NCI-H82 treated with DMSO at 0.1 percent for 48 hours (cell line): ENCODE data around the gene TCF7L1.

ENCODE experiments used
- DNase-seq: peaks from one replicate; lab custom pipeline; 2025; ENCODE audit not compliant: unreplicated experiment; lab: John Stamatoyannopoulos, UW

Gene TCF7L1

GRCh38 chr2:85160966-85161960 lies 28.1 kb downstream of the TCF7L1 start:
- no peak for DNase-seq

GRCh38 chr2:85162746-85163301 lies 29.6 kb downstream of the TCF7L1 start:
- DNase-seq = no peak

GRCh38 chr2:85163675-85164074 lies 30.5 kb downstream of the TCF7L1 start:
- DNase-seq = peak; percentile 99

DNA sequence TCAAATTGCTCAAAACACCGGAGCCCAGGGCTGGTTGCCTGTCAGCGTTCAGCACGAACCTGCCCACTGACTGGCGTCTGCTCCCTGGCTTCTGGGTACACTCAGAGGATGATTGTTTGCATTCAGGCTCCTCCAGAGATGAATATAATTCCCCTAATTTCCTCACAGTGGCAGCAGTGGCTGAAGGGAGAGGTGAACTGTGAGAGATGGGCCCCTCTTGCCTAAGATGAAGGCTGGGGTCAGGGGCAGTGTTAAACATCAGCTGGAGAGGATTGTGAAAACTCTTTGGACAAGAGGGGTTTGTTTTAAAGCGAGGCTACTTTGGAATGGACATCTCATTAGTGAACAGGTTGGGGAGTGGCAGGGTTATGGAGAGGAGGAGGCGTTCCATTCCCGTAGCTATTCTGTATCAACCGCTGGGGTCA lies 31.0 kb downstream of the TCF7L1 start:
- peak; percentile 64 for DNase-seq

GRCh38 chr2:85165088-85165690 lies 32.0 kb downstream of the TCF7L1 start:
- peak; percentile 74 for DNase-seq

DNA sequence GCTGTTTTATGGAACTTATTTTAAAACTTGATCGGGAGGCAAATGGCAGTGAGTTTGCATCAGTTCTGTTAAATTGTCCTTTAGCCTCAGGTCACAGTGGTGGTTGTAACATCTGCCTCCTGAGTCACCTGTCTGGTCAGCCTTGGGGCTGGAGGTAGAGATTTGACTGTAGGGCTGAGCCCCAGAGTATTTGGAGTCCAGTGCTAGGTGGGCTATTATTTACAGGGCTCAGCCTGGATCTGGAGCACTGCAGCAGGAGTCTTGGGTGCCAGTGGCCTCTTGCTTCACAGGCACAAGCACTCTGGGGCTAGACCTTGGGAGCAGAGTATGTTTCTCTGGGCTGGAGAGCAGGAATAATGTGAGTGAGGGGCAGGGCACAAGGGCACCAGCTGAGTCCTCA lies 32.8 kb downstream of the TCF7L1 start:
- no peak for DNase-seq

GRCh38 chr2:85167479-85167878 lies 34.3 kb downstream of the TCF7L1 start:
- no peak for DNase-seq

DNA sequence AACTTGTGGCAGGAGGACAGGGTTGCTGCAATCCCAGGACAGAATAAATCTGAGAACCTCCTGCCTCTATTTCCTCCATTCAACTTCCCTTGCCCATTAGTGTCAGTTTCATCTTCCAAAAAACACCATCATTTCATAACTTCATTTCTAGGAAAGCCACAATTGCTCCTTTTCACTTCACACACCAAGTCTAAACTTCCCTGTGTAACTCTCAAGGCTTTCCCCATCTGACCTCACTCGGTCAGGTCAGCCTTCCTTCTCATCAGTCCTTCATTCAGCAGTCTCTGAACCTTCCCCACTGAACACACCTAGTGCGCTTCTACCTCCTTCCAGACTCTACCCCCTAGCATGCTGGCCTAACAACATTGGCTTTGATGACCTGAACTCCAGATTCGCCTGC lies 35.8 kb downstream of the TCF7L1 start:
- no peak for DNase-seq

DNA sequence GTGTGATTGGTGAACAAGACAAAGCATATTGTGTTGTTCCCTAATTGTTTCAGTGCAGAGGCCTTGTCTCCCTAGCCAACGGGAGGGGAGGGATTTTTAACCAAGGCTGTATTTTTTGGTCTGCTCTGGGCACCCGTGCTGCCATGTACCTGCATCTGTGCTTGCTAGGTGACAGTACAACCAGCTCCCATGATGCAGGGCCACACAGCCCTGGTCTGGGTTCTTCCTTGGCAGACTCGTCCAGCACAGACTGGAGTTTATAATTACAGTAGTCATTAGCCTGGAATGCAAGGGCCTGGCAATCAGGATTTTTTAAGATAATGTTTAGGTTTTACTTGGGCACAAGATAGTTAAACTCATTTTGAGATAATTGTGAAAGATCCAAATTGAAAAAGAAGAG lies 36.4 kb downstream of the TCF7L1 start:
- no peak for DNase-seq

- DNase-seq = no peak
Measured at GRCh38 chr2:85170938-85171475, 37.8 kb downstream of the TCF7L1 start.

- no peak for DNase-seq
Measured at GRCh38 chr2:85171916-85172315, 38.7 kb downstream of the TCF7L1 start.

GRCh38 chr2:85173909-85174308 lies 40.7 kb downstream of the TCF7L1 start:
- no peak for DNase-seq

DNA sequence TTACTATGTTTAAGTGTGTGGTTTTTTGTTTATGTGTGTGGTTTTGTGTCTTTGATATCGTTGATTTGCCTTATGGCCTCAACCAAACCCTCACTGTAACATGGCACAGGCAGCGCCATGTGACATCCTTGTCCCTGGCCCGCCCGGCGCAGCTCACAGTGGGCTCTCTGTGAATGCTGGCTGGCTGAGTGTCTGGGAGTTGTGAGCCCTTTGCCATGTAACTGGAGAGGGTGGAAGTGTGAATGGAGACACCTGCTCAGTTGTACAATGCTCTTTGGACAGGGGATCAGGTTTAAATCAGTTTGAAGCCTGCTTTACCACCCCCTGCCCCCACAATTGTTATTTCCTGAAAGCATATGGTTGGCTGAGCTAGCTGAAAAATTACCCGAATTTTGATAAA lies 41.8 kb downstream of the TCF7L1 start:
- no peak for DNase-seq

GRCh38 chr2:85175369-85176299 lies 42.4 kb downstream of the TCF7L1 start:
- no peak for DNase-seq

GRCh38 chr2:85177031-85177824 lies 44.0 kb downstream of the TCF7L1 start:
- DNase-seq = no peak

DNA sequence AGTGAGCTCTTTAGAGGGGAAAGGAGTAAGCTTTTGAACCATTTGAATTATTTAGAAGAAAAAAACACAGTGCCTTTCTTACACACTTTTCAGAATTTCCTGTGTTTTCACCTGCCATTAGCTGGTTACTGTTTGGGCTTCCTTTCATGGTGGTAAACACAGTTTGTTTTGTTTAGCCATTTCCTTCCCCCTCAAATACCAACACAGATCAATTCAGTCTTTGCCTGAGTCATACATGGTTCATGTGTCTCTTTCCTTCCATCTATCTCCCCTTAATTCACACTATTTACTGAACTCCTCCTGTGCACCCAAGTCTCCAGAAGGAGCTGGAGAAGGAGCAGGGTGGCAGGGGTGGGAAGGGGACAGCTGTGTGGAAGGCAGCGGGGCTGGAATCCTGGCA lies 45.0 kb downstream of the TCF7L1 start:
- no peak for DNase-seq

DNA sequence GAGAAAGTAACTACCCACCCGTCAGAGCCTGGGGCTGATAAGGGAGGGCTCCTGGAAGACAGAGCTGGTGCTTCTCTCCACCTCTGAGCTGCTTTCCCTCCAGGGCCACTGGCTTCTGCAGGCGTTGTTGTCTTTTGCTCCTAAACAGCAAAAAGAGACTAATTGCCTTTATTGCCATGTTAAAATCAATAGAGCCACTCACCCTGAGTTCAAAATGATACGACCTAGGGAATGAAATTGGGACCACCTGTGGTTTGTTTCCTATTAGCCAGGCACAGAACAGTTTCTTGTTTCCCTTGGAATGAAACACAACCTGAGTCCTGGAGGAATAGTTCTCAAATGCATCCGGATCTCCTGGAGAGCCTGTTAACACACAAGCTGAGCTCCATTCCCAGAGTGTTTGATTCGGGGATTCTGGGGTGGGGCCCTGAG lies 45.8 kb downstream of the TCF7L1 start:
- no peak for DNase-seq

GRCh38 chr2:85179541-85179940 lies 46.3 kb downstream of the TCF7L1 start:
- DNase-seq = peak; percentile 10

GRCh38 chr2:85180322-85181133 lies 47.3 kb downstream of the TCF7L1 start:
- DNase-seq = no peak
